IPS DF 6.9 (cell line): ENCODE results near the gene FOXR2.

Experiments
- DNase-seq: peaks from one replicate; pipeline ENCODE4 v3.0.0-alpha.2; 2013; ENCODE audit warnings: low read depth, low spot score
- H3K27ac ChIP-seq: one replicate; pipeline ENCODE4 v1.5.1; 2013; ENCODE audit warnings: low read length, control low read depth
- H3K27me3 ChIP-seq: 2 replicates; pipeline ENCODE4 v1.6.1; 2013; ENCODE audit warnings: mild to moderate bottlenecking, low read length; ENCODE audit not compliant: control insufficient read depth, insufficient read depth
- H3K36me3 ChIP-seq: 2 replicates; pipeline ENCODE4 v1.6.1; 2013; ENCODE audit warnings: low read length; ENCODE audit not compliant: control insufficient read depth, insufficient read depth
- H3K4me1 ChIP-seq: 2 replicates; pipeline ENCODE4 v1.6.1; 2013; ENCODE audit warnings: low read length; ENCODE audit not compliant: control insufficient read depth, insufficient read depth
- H3K4me3 ChIP-seq: 2 replicates; pipeline ENCODE4 v1.5.1; 2013; ENCODE audit warnings: mild to moderate bottlenecking, low read length
- H3K9me3 ChIP-seq: 2 replicates; pipeline ENCODE4 v1.6.1; 2013; ENCODE audit warnings: low read length, inconsistent platforms; ENCODE audit not compliant: control insufficient read depth, insufficient read depth
- WGBS: extraction: QIAGEN DNeasy Blood & Tissue Kit; methylation state at CpG from one replicate; pipeline ENCODE4 v1.1.7; 2013; ENCODE audit warnings: mixed read lengths, missing lambda C conversion rate; ENCODE audit not compliant: insufficient read length, insufficient coverage; 5-methylcytosine and 5-hydroxymethylcytosine counted together

FOXR2 gene

GRCh38 chrX:55648434-55648833 lies 25.2 kb downstream of the FOXR2 start:
- no peak for DNase-seq
- H3K27me3 ChIP-seq: no peaks in the 10 kb centered on the region
- H3K9me3 ChIP-seq: no peaks in the 10 kb centered on the region; the same call in 1 of the 2 replicates
- no CpG with 5 or more reads among the region's 5 CpGs for WGBS
- H3K36me3 ChIP-seq: no peaks in the 10 kb centered on the region
- no peaks in the 10 kb centered on the region for H3K4me1 ChIP-seq
- no peak overlapping the region for H3K4me3 ChIP-seq
- no peak overlapping the region for H3K27ac ChIP-seq

GRCh38 chrX:55659931-55660330 lies 36.7 kb downstream of the FOXR2 start:
- DNase-seq: no peak
- Histone ChIP-seq H3K4me3 (no peak overlapping the region), H3K27me3 (no peaks in the 10 kb centered on the region), H3K36me3 (no peaks in the 10 kb centered on the region), H3K4me1 (no peaks in the 10 kb centered on the region), H3K9me3 (no peaks in the 10 kb centered on the region), H3K27ac (no peak overlapping the region)
- no CpG with 5 or more reads among the region's 2 CpGs for WGBS

DNA sequence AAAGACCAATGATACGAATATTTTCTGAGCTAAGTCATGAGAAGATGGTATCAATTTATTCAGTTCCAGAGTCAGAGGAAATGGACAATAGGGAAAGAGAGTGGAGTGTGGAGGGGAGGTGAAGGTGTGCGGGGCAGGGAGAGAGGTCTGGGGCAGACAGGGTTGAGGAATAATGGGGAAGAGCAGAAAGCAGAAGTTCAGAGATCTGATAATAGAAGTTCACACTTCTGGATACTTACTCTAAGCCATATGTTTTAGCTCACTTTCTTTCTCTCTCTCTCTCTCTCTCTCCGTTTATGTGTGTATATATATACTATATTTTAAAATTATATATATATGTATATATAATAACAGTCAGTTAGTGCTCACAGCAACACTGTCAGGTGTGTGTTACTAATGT lies 40.4 kb downstream of the FOXR2 start:
- Histone ChIP-seq H3K27me3 (no peaks in the 10 kb centered on the region), H3K4me1 (no peaks in the 10 kb centered on the region), H3K9me3 (no peaks in the 10 kb centered on the region), H3K4me3 (no peak overlapping the region), H3K27ac (no peak overlapping the region), H3K36me3 (no peaks in the 10 kb centered on the region)
- no peak for DNase-seq
- no CpG with 5 or more reads among the region's 3 CpGs for WGBS

DNA sequence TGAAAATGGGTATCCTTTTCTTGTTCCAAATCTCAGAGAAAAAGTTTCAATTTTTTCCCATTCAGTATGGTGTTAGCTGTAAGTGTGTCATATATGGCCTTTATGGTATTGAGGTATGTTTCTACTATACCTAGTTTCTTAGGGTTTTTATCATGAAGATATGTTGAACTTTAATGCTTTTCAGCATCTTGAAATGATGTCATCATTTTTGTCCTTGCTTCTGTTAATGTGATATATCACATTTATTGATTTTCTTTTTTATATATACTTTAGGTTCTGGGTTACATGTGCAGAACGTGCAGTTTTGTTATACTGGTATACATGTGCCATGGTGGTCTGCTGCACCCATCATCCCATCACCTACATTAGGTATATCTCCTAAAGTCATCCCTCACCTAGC lies 44.9 kb downstream of the FOXR2 start:
- Histone ChIP-seq H3K27me3 (no peaks in the 10 kb centered on the region), H3K9me3 (no peaks in the 10 kb centered on the region), H3K36me3 (no peaks in the 10 kb centered on the region), H3K27ac (no peak overlapping the region), H3K4me1 (no peaks in the 10 kb centered on the region), H3K4me3 (no peak overlapping the region)
- no peak for DNase-seq
- WGBS: no CpG with 5 or more reads among the region's 1 CpG
